ENCODE measurements around the gene C12orf43.

Gene C12orf43

GRCh38 chr12:120980800-120981368 lies 35.4 kb downstream of the C12orf43 start:
- Histone ChIP-seq H4K20me1 (ENCODE audit: insufficient read depth, low read length) (no peaks in the 10 kb centered on the region), H3K9ac (ENCODE audit: low read depth, low read length) (no peak overlapping the region), H3K9me3 (ENCODE audit: insufficient read depth, low read length, severe bottlenecking) (no peaks in the 10 kb centered on the region), H3K79me2 (ENCODE audit: insufficient read depth, low read length) (no peaks in the 10 kb centered on the region), H3K27me3 (ENCODE audit: insufficient read depth, low read length, poor library complexity) (no peaks in the 10 kb centered on the region), H3K4me1 (ENCODE audit: insufficient read depth, low read length) (no peaks in the 10 kb centered on the region), H3K4me2 (ENCODE audit: insufficient read depth, low read length) (no peak overlapping the region), H3K36me3 (ENCODE audit: insufficient read depth, low read length) (no peaks in the 10 kb centered on the region), H2AFZ (ENCODE audit: low read depth, low read length) (no peak overlapping the region), H3K4me3 (ENCODE audit: low read depth in 1 of 2, low read length in 2 of 2) (no peak overlapping the region), H3K27ac (ENCODE audit: low read length) (no peak overlapping the region)
- no peak for DNase-seq
- TF ChIP-seq EZH2 (IDR thresholded peaks at IDR 0.05; ENCODE audit: borderline replicate concordance, low read depth, low read length, severe bottlenecking) (no peak), CTCF (IDR thresholded peaks at IDR 0.05; ENCODE audit: borderline replicate concordance, extremely low read depth, low read length, poor library complexity, severe bottlenecking) (no peak)
- no peak for ATAC-seq (ENCODE audit: insufficient read depth, low read depth)

- no peak overlapping the region for H3K4me3 ChIP-seq (ENCODE audit: low read depth in 1 of 2, low read length in 2 of 2)
- no peak for ATAC-seq (ENCODE audit: insufficient read depth, low read depth)
- no peak overlapping the region for H3K27ac ChIP-seq (ENCODE audit: low read length)
These were observed 36.2 kb downstream of the C12orf43 start for GRCh38 chr12:120979862-120980696.

GRCh38 chr12:120979220-120979861 lies 36.9 kb downstream of the C12orf43 start:
- Histone ChIP-seq H4K20me1 (ENCODE audit: insufficient read depth, low read length) (no peaks in the 10 kb centered on the region), H3K4me2 (ENCODE audit: insufficient read depth, low read length) (no peak overlapping the region), H2AFZ (ENCODE audit: low read depth, low read length) (no peak overlapping the region), H3K4me3 (ENCODE audit: low read depth in 1 of 2, low read length in 2 of 2) (no peak overlapping the region), H3K27ac (ENCODE audit: low read length) (no peak overlapping the region), H3K36me3 (ENCODE audit: insufficient read depth, low read length) (no peaks in the 10 kb centered on the region), H3K4me1 (ENCODE audit: insufficient read depth, low read length) (no peaks in the 10 kb centered on the region), H3K9me3 (ENCODE audit: insufficient read depth, low read length, severe bottlenecking) (no peaks in the 10 kb centered on the region), H3K9ac (ENCODE audit: low read depth, low read length) (no peak overlapping the region), H3K27me3 (ENCODE audit: insufficient read depth, low read length, poor library complexity) (no peaks in the 10 kb centered on the region), H3K79me2 (ENCODE audit: insufficient read depth, low read length) (no peaks in the 10 kb centered on the region)
- ATAC-seq (ENCODE audit: insufficient read depth, low read depth) (no peak), DNase-seq (no peak)
- no peak for TF ChIP-seq CTCF (IDR thresholded peaks at IDR 0.05; ENCODE audit: borderline replicate concordance, extremely low read depth, low read length, poor library complexity, severe bottlenecking)
- no peak for TF ChIP-seq EZH2 (IDR thresholded peaks at IDR 0.05; ENCODE audit: borderline replicate concordance, low read depth, low read length, severe bottlenecking)

More at GRCh38 chr12:120979862-120980696, 36.2 kb downstream of the C12orf43 start:
- Histone ChIP-seq H2AFZ (ENCODE audit: low read depth, low read length) (no peak overlapping the region), H3K9me3 (ENCODE audit: insufficient read depth, low read length, severe bottlenecking) (no peaks in the 10 kb centered on the region), H3K36me3 (ENCODE audit: insufficient read depth, low read length) (no peaks in the 10 kb centered on the region), H3K79me2 (ENCODE audit: insufficient read depth, low read length) (no peaks in the 10 kb centered on the region), H3K27me3 (ENCODE audit: insufficient read depth, low read length, poor library complexity) (no peaks in the 10 kb centered on the region), H3K9ac (ENCODE audit: low read depth, low read length) (no peak overlapping the region), H3K4me1 (ENCODE audit: insufficient read depth, low read length) (no peaks in the 10 kb centered on the region), H4K20me1 (ENCODE audit: insufficient read depth, low read length) (no peaks in the 10 kb centered on the region), H3K4me2 (ENCODE audit: insufficient read depth, low read length) (no peak overlapping the region)
- DNase-seq: no peak
- TF ChIP-seq CTCF (IDR thresholded peaks at IDR 0.05; ENCODE audit: borderline replicate concordance, extremely low read depth, low read length, poor library complexity, severe bottlenecking) (no peak), EZH2 (IDR thresholded peaks at IDR 0.05; ENCODE audit: borderline replicate concordance, low read depth, low read length, severe bottlenecking) (no peak)
